GM18907 (cell line): Measurements from ENCODE around the gene MBOAT1.
"Not testable (repeated sequence)": the region's sequence is repeated elsewhere in the genome, so short reads cannot be mapped to it uniquely, and the experiment has no call there.

ENCODE experiments used
- ATAC-seq: cut with Tn5 transposase; IDR thresholded peaks from one replicate; pipeline ENCODE4 v1.9.1; 2021; ENCODE audit warnings: mild to moderate bottlenecking, moderate library complexity; ENCODE audit not compliant: unreplicated experiment

MBOAT1 gene, protein sequence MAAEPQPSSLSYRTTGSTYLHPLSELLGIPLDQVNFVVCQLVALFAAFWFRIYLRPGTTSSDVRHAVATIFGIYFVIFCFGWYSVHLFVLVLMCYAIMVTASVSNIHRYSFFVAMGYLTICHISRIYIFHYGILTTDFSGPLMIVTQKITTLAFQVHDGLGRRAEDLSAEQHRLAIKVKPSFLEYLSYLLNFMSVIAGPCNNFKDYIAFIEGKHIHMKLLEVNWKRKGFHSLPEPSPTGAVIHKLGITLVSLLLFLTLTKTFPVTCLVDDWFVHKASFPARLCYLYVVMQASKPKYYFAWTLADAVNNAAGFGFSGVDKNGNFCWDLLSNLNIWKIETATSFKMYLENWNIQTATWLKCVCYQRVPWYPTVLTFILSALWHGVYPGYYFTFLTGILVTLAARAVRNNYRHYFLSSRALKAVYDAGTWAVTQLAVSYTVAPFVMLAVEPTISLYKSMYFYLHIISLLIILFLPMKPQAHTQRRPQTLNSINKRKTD

DNA sequence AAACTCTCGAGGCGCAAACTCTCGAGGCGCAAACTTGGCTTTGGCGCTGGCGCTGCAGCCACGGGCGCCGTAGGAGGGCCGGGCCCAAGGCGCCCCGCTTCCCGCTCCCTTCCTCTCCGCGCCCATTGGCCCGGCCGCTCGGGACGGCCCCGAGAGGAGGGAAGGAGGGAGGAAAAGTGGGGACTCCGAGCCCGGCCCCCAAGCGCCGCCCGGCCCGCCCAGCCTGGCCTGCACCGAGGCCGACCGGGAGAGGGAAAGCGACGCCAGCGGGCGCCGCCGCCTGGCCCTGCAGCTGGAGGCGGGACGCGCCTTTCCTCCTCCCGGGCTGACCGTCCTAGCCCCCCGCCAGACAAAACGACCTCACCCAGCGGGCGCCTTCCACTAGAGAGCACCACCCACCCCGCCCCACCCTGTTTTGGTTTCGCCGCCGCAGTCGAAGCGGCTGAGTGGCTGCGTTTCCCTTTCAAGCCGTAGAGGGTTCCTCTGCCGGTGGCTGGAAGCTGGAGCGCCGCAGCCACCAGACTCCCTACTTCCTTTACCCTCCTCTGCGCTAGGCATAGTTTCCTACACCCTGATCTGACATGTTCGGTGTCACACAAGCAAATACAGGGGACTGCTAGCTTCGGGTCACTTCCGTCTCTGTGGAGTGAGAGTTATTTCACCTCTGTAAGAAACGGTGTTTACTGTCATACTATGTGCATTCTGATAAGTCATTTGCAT lies at the start of gene MBOAT1:
MBOAT1 (minus strand) TSS at position 78 of the 720 bp plus-strand sequence. CDS start 235 bp downstream, outside the sequence.
- ATAC-seq: peak; percentile 87

- ATAC-seq: no peak
Observed at GRCh38 chr6:20261685-20262084, 49.4 kb upstream of the MBOAT1 start.

DNA sequence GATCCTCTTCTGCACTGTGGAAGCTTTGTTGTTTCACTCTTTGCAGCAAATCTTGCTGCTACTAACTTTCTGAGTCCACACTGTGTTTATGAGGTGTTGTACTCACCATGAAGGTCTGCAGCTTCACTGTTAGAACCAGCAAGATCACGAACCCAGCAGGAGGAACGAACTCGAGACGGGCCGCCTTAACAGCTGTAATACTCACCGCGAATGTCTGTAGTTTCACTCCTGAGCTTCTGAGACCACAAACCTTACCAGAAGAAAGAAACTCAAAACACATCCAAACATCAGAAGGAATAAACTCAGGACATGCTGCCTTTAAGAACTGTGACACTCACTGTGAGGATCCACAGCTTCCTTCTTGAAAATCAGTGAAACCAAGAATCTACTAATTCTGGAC lies 48.1 kb upstream of the MBOAT1 start:
- ATAC-seq: no peak

GRCh38 chr6:20259316-20260049 lies 47.2 kb upstream of the MBOAT1 start:
- ATAC-seq: no peak

DNA sequence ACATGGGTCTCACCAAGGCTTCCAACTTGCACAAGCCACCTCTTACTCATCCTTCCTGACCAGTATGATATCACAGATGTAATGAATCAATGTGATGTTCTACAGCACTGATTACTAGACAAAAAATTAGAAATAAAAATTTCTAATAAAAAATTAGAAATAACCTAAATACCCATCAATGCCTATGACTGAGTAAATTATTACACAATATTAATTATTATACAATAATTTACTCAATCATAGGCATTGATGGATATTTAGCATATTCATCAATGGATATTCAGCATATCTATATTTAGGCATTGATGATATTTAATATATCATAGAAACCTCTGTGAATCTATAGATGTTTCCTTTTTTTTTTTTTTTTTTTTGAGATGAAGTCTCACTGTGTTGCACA lies 43.2 kb upstream of the MBOAT1 start:
- no peak for ATAC-seq

- ATAC-seq: no peak
Observed at GRCh38 chr6:20254295-20254694, 42.0 kb upstream of the MBOAT1 start.

GRCh38 chr6:20253021-20253420 lies 40.8 kb upstream of the MBOAT1 start:
- ATAC-seq: no peak

DNA sequence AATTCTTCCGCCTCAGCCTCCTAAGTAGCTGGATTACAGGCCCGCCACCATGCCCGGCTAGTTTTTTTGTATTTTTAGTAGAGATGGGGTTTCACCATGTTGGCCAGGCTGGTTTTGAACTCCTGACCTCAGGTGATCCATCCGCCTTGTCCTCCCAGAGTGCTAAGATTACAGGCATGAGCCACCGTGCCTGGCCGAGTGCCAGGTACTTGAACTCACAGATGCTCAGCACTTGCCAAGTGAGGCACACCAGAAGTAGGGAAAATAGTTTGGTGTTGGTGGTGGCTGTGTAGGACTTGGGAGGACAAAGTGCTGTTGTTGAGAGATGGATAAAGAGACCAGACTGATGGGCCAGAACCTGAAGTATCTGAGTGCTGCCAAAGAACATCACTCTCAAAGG lies 40.0 kb upstream of the MBOAT1 start:
- ATAC-seq: no peak

GRCh38 chr6:20251525-20251924 lies 39.3 kb upstream of the MBOAT1 start:
- no peak for ATAC-seq

GRCh38 chr6:20246125-20246524 lies 33.9 kb upstream of the MBOAT1 start:
- no peak for ATAC-seq

DNA sequence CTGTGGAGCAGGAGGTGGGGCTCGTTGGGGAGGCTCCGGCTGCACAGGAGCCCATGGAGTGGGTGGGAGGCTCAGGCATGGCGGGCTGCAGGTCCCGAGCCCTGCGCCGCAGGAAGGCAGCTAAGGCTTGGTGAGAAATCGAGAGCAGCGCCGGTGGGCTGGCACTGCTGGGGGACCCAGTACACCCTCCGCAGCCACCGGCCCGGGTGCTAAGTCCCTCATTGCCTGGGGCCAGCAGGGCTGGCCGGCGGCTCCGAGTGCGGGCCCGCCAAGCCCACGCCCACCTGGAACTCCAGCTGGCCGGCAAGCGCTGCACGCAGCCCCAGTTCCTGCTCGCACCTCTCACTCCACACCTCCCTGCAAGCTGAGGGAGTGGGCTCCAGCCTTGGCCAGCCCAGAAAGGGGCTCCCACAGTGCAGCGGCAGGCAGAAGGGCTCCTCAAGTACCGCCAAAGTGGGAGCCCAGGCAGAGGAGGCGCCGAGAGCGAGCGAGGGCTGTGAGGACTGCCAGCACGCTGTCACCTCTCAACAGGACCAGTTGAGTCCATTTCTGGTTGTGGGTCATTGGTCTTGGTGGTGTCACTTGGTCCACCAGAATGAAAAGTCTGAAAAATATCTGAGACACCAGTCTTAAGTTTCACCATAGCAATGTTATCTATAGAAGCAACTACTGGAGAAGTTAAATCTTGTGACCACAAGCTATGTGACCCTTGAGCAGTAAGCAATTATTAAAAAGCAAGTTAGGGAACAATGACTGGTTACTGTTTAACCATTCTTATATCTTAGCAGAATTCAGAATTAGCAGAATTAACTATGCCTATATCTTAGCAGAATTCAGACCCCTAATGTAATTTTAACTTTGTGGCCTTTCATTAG lies 32.8 kb upstream of the MBOAT1 start:
- ATAC-seq: not testable (repeated sequence)

DNA sequence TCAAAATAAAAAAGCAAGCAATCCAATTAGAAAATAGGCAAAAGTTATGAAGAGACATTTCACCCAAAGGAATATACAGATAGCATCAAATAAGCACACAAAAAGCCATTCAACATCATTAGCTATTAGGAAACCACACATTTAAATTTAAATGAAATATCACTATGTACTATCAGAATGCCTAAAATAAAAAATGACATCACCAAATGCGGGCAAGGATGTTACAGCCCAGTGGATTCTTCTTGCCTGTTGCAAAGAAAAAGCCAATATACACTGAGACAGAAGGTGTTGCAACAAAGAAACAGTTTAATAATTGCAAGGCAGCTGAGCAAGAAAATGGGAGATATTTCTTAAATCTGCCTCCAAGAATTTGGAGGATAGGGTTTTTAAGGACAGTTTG lies 31.0 kb upstream of the MBOAT1 start:
- no peak for ATAC-seq

- ATAC-seq: no peak
Observed at GRCh38 chr6:20242397-20242796, 30.1 kb upstream of the MBOAT1 start.

- ATAC-seq: no peak
Observed at GRCh38 chr6:20241102-20241501, 28.8 kb upstream of the MBOAT1 start.

- no peak for ATAC-seq
Observed at GRCh38 chr6:20238688-20239587, 26.7 kb upstream of the MBOAT1 start.

DNA sequence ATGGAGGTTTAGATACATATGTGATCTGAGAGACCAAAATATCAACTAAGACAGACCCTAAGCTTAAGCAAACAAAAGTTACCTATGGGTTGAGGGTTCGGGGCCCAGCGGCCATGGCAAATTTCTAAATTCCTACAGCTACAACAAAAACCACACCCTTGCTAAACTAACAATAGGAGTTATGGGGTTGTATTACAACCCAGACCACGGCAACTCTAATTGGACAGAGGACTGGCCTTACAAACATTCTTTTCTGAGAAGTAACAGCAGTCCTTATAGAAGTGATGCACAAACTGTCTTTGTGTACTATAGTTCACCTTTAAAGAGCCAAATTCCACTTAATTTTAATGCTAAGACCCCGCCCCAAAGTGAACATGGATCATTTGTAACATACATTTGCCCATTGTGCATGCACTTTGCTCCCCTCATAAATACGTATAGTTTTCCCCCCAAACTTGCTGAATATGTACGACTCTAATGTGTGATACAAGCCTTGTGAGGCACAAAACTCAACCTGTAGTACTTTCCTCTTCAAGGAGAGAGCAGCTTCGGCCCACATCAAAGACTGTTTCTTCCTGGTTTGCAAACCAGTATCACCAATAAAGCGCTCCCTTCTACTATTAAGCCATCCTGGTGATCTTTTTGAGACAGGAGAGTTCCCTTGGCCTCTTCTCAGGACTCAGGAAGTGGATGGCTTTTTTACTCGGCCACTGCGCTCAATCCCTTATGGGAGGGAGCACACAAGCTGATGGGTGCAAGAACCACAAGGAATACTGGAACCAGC lies 25.6 kb upstream of the MBOAT1 start:
- ATAC-seq: no peak

DNA sequence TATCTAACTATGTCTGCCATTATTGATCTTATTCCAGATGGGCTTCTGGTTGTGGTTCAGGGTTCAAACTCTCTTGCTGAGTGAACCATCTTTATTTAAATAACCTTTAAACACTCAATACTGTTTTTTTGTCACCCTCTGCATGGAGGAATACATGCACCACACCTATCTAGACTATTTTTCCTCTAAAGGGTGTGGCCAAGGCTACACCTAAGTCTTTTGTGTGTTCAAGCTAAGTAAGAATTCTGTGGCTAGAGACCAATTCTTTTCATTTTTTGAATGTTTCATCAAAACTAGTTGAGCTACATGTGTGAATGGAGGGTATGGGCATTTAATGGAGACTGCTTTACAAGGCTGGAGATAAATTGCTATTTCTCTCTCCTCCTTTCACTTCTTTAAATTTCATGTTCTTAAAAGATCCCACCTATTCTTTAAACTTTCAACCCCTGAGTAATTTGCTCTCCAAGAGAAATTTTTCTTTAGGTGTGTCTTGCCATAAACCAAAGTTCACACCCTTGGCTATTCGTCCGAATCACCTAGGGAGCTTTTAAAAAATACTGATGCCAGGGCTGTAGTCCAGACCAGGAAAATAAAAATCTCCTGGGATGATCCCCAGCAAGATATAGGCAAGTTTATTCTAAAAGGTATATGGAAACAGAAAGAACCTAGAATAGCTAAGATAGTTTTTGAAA lies 24.8 kb upstream of the MBOAT1 start:
- no peak for ATAC-seq

DNA sequence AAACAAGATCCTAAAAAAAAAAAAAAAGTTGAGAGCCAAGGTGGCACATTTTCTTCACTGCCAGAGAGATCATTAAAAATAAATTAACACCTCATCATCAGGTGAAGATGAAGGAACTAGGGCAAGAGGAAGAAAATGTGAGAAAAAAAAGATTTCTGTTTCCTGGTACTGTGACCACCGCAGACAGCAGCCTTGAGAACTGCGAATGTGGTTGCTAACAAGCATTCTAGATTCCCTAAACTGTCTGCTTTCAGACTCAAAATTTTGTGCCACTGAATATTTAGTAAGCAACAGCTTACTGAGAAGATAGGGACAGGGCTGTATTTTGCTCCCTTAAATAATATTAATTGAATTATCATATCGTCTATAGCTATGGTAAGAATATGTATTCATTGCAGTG lies 24.1 kb upstream of the MBOAT1 start:
- ATAC-seq: no peak
